NOMO-1 treated with DMSO at 0.1 percent for 48 hours (cell line): ENCODE data around the gene PSMB4.
"Not testable (repeated sequence)": the region's sequence is repeated elsewhere in the genome, so short reads cannot be mapped to it uniquely, and the experiment has no call there.

Source experiments
- DNase-seq: peaks from one replicate; lab custom pipeline; 2025; ENCODE audit not compliant: unreplicated experiment; lab: John Stamatoyannopoulos, UW

The PSMB4 gene

GRCh38 chr1:151386002-151386401, 13.4 kb upstream of the PSMB4 start:
- DNase-seq, result no peak

- not testable (repeated sequence) for DNase-seq
Measured at GRCh38 chr1:151390221-151391078, 8.9 kb upstream of the PSMB4 start.

- DNase-seq, result no peak
Measured at GRCh38 chr1:151391079-151391563, 8.3 kb upstream of the PSMB4 start.

GRCh38 chr1:151393583-151393982, 5.8 kb upstream of the PSMB4 start:
- DNase-seq, result no peak

GRCh38 chr1:151396265-151396664, 3.1 kb upstream of the PSMB4 start:
- not testable (repeated sequence) for DNase-seq

GRCh38 chr1:151401125-151401788, 1.9 kb downstream of the PSMB4 start:
- no peak for DNase-seq

GRCh38 chr1:151401860-151402259, 2.5 kb downstream of the PSMB4 start:
- no peak for DNase-seq

- DNase-seq, result no peak
Measured at GRCh38 chr1:151402764-151403163, 3.4 kb downstream of the PSMB4 start.

GRCh38 chr1:151403612-151404011, 4.2 kb downstream of the PSMB4 start:
- DNase-seq, result no peak

GRCh38 chr1:151405187-151405951, 6.0 kb downstream of the PSMB4 start:
- DNase-seq, result no peak

- no peak for DNase-seq
Measured at GRCh38 chr1:151406176-151406575, 6.8 kb downstream of the PSMB4 start.

- no peak for DNase-seq
Measured at GRCh38 chr1:151407304-151407703, 7.9 kb downstream of the PSMB4 start.

GRCh38 chr1:151408891-151409290, 9.5 kb downstream of the PSMB4 start:
- DNase-seq, result no peak

- no peak for DNase-seq
Measured at GRCh38 chr1:151411884-151412283, 12.5 kb downstream of the PSMB4 start.

- DNase-seq, result no peak
Measured at GRCh38 chr1:151416231-151416630, 16.9 kb downstream of the PSMB4 start.

GRCh38 chr1:151418081-151418480, 18.7 kb downstream of the PSMB4 start:
- no peak for DNase-seq

- DNase-seq, result no peak
Measured at GRCh38 chr1:151419819-151420218, 20.4 kb downstream of the PSMB4 start.

GRCh38 chr1:151425103-151425502, 25.7 kb downstream of the PSMB4 start:
- no peak for DNase-seq

GRCh38 chr1:151428068-151428467, 28.7 kb downstream of the PSMB4 start:
- DNase-seq, result no peak

GRCh38 chr1:151433827-151434226, 34.5 kb downstream of the PSMB4 start:
- not testable (repeated sequence) for DNase-seq

- no peak for DNase-seq
Measured at GRCh38 chr1:151435174-151435573, 35.8 kb downstream of the PSMB4 start.
